HG02763 (cell line): ENCODE data around the gene CLCN2.
A peak's percentile ranks its signal among the peaks of the same experiment; 100 is the strongest.

Source experiments
- ATAC-seq: cut with Tn5 transposase; IDR thresholded peaks from one replicate; pipeline ENCODE4 v1.9.1; 2021; ENCODE audit warnings: mild to moderate bottlenecking, moderate library complexity; ENCODE audit not compliant: unreplicated experiment

Gene CLCN2

GRCh38 chr3:184300378-184300720 is 61.1 kb downstream of the CLCN2 start:
- ATAC-seq = no peak

GRCh38 chr3:184299488-184300377 is 61.7 kb downstream of the CLCN2 start:
- ATAC-seq = no peak

- peak; percentile 94 for ATAC-seq
Measured at GRCh38 chr3:184298759-184299487, 62.5 kb downstream of the CLCN2 start, which contains the start of gene PSMD2. Gene PSMD2 (plus strand): TSS chr3:184299241. CDS start chr3:184299267, 26 bp downstream.

GRCh38 chr3:184296616-184297015 is 64.8 kb downstream of the CLCN2 start:
- ATAC-seq = no peak
